H1 (cell line): Measurements from ENCODE around the gene PLCB2. TPM values are rescaled to one million over a fixed set of nuclear protein-coding genes. Genes with fewer than 3 reads are reported as not detected.

Source experiments
- MAX ChIP-seq: IDR thresholded peaks from 2 replicates; pipeline ENCODE4 v1.6.1; 2012; ENCODE audit warnings: inconsistent platforms
- PHF8 ChIP-seq: fragments of 200-600 bp; sonication (generic); conservative IDR thresholded peaks from 2 replicates; pipeline ENCODE4 v1.7.1; 2012; ENCODE audit warnings: low read depth, mild to moderate bottlenecking, inconsistent platforms, low read length, moderate library complexity
- RXRA ChIP-seq: IDR thresholded peaks from 2 replicates; pipeline ENCODE4 v1.6.1; 2011; ENCODE audit warnings: low read depth, mild to moderate bottlenecking, low read length, moderate library complexity; ENCODE audit not compliant: insufficient read depth
- SIRT6 ChIP-seq: IDR thresholded peaks from one replicate; pipeline ENCODE4 v1.7.1; 2012; ENCODE audit warnings: low read length, inconsistent platforms
- SUZ12 ChIP-seq: fragments of 200-600 bp; sonication (generic); IDR thresholded peaks from 2 replicates; pipeline ENCODE4 v1.6.1; 2012; ENCODE audit warnings: mild to moderate bottlenecking, inconsistent platforms, low read length, moderate library complexity, mixed read lengths
- YY1 ChIP-seq: IDR thresholded peaks from 2 replicates; pipeline ENCODE4 v1.6.1; 2011; ENCODE audit warnings: low read depth, mild to moderate bottlenecking, low read length
- polyA plus RNA-seq, 7 experiments: library from polyadenylated mRNA; depleted of rRNA in 3 of 7; stranded (reverse) in 5 of 7; unstranded in 2 of 7; fragments of >200 nt in 5 of 7; fragments of 200-250 nt in 2 of 7; gene quantifications; 1 replicate in 5 of 7; 2 replicates in 1 of 7; 4 replicates in 1 of 7; pipeline versions ENCODE4 v1.2.1 to v1.2.3, GENCODE V29; 2011 to 2013; ENCODE audit warnings: missing spikeins in 2 of 7, mixed read lengths in 2 of 7
- total RNA-seq: library from RNA; stranded (reverse); fragmentation: NEBNext Ultra II Directional; extraction: Animal tissue kit (Norgen Biotek cat#: 25700); gene quantifications from 2 replicates; pipeline ENCODE4 v1.2.1, GENCODE V29; 2021

The PLCB2 gene
- total and polyA plus RNA-seq, 2 of the 8 experiments (the other 6 are each of a cell fraction or from before 2014, with no cell fraction given), result 7.2 to 8.4 TPM

GRCh38 chr15:40347559-40348473 lies 40.1 kb upstream of the PLCB2 start (continued):
- no peak for TF ChIP-seq RXRA
- TF ChIP-seq SIRT6, result no peak
- TF ChIP-seq MAX, result no peak
- no peak for TF ChIP-seq YY1
- no peak for TF ChIP-seq PHF8
- no peak for TF ChIP-seq SUZ12
